ENCODE data around the gene COL4A2.
"Not testable (repeated sequence)": the region's sequence is repeated elsewhere in the genome, so short reads cannot be mapped to it uniquely, and the experiment has no call there.

GRCh38 chr13:110532258-110532657, 225.2 kb downstream of the COL4A2 start:
- not testable (repeated sequence) for TF ChIP-seq CTCF, POLR2A (IDR thresholded peaks at IDR 0.05)

All from right lobe of liver (tissue), 4 donors.